GM12891 (cell line): ENCODE measurements around the gene NCOA4.

Experiments
- POLR2A ChIP-seq: IDR thresholded peaks from 2 replicates; pipeline ENCODE4 v1.6.1; 2011; ENCODE audit warnings: low read depth, low read length, control low read depth
- POLR2AphosphoS5 ChIP-seq: IDR thresholded peaks from 2 replicates; pipeline ENCODE4 v1.6.1; 2011; ENCODE audit warnings: low read depth, low read length, control low read depth
- TAF1 ChIP-seq: IDR thresholded peaks from 2 replicates; pipeline ENCODE4 v1.6.1; 2011; ENCODE audit warnings: low read depth, low read length, control low read depth

GRCh38 chr10:46004963-46005362 lies 25.5 kb downstream of the NCOA4 start:
- no peak for TF ChIP-seq POLR2A
- no peak for TF ChIP-seq TAF1
- no peak for TF ChIP-seq POLR2AphosphoS5
